IPS DF 6.9 (cell line): ENCODE results near the gene FOXS1.

ENCODE experiments used
- DNase-seq: peaks from one replicate; pipeline ENCODE4 v3.0.0-alpha.2; 2013; ENCODE audit warnings: low read depth, low spot score
- H3K27ac ChIP-seq: one replicate; pipeline ENCODE4 v1.5.1; 2013; ENCODE audit warnings: low read length, control low read depth
- H3K27me3 ChIP-seq: 2 replicates; pipeline ENCODE4 v1.6.1; 2013; ENCODE audit warnings: mild to moderate bottlenecking, low read length; ENCODE audit not compliant: control insufficient read depth, insufficient read depth
- H3K36me3 ChIP-seq: 2 replicates; pipeline ENCODE4 v1.6.1; 2013; ENCODE audit warnings: low read length; ENCODE audit not compliant: control insufficient read depth, insufficient read depth
- H3K4me1 ChIP-seq: 2 replicates; pipeline ENCODE4 v1.6.1; 2013; ENCODE audit warnings: low read length; ENCODE audit not compliant: control insufficient read depth, insufficient read depth
- H3K4me3 ChIP-seq: 2 replicates; pipeline ENCODE4 v1.5.1; 2013; ENCODE audit warnings: mild to moderate bottlenecking, low read length
- H3K9me3 ChIP-seq: 2 replicates; pipeline ENCODE4 v1.6.1; 2013; ENCODE audit warnings: low read length, inconsistent platforms; ENCODE audit not compliant: control insufficient read depth, insufficient read depth
- WGBS: extraction: QIAGEN DNeasy Blood & Tissue Kit; methylation state at CpG from one replicate; pipeline ENCODE4 v1.1.7; 2013; ENCODE audit warnings: mixed read lengths, missing lambda C conversion rate; ENCODE audit not compliant: insufficient read length, insufficient coverage; 5-methylcytosine and 5-hydroxymethylcytosine counted together

FOXS1 gene

DNA sequence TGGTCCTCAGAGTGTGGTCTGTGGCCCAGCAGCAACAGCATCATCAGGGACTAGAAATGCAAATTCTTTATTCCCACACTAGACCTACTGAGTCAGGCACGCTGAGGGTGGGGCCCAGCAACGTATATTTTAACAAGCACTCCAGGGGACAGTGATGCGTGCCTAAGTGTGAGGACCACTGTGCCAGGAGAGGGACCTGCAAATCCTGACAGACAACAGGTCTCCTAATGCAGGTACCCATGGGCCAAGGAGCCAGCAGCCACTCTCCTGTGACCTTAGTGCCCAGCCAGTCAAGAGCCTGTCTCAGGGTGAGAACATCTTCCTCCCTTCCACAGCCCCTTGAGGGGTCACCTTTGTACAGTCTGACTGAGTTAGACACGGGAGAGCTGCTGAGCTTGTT, 34.2 kb downstream of the FOXS1 start:
- no peaks in the 10 kb centered on the region for H3K27me3 ChIP-seq
- H3K4me1 ChIP-seq: no peaks in the 10 kb centered on the region; the same call in 1 of the 2 replicates
- H3K27ac ChIP-seq: no peak overlapping the region
- no peaks in the 10 kb centered on the region for H3K36me3 ChIP-seq
- no CpG with 5 or more reads among the region's 4 CpGs for WGBS
- no peak for DNase-seq
- no peak overlapping the region for H3K4me3 ChIP-seq
- H3K9me3 ChIP-seq: no peaks in the 10 kb centered on the region

DNA sequence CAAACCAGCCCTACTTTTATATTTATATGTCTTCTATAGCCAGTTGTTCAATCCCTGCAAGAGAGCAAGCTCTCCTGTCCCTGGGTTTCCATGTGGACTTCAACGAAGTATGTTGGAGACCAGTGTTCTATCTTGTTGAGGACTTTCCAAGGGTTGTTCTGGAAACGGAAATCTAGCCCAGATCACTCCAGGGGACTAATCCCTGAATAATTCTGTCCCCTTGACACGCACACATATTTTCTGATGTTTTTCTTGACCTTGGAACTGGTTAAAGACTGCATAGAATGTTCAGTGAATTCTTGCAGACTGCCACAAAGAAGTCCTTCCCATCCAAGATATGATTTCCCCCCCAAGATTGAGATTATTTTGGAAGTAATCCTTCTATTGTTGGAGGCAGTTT, 35.7 kb downstream of the FOXS1 start:
- DNase-seq: no peak
- Histone ChIP-seq H3K4me3 (no peak overlapping the region), H3K36me3 (no peaks in the 10 kb centered on the region), H3K27me3 (no peaks in the 10 kb centered on the region), H3K9me3 (no peaks in the 10 kb centered on the region), H3K4me1 (no peaks in the 10 kb centered on the region), H3K27ac (no peak overlapping the region)
- no CpG with 5 or more reads among the region's 3 CpGs for WGBS

- no peaks in the 10 kb centered on the region for H3K27me3 ChIP-seq
- WGBS: no CpG with 5 or more reads among the region's 3 CpGs
- H3K27ac ChIP-seq: no peak overlapping the region
- H3K4me3 ChIP-seq: no peak overlapping the region
- H3K4me1 ChIP-seq: no peaks in the 10 kb centered on the region
- no peak for DNase-seq
- no peaks in the 10 kb centered on the region for H3K9me3 ChIP-seq
- peaks cover 2% of the 10 kb centered on the region; the same call in 1 of the 2 replicates for H3K36me3 ChIP-seq
Observed at GRCh38 chr20:31808481-31808880, 36.9 kb downstream of the FOXS1 start.

DNA sequence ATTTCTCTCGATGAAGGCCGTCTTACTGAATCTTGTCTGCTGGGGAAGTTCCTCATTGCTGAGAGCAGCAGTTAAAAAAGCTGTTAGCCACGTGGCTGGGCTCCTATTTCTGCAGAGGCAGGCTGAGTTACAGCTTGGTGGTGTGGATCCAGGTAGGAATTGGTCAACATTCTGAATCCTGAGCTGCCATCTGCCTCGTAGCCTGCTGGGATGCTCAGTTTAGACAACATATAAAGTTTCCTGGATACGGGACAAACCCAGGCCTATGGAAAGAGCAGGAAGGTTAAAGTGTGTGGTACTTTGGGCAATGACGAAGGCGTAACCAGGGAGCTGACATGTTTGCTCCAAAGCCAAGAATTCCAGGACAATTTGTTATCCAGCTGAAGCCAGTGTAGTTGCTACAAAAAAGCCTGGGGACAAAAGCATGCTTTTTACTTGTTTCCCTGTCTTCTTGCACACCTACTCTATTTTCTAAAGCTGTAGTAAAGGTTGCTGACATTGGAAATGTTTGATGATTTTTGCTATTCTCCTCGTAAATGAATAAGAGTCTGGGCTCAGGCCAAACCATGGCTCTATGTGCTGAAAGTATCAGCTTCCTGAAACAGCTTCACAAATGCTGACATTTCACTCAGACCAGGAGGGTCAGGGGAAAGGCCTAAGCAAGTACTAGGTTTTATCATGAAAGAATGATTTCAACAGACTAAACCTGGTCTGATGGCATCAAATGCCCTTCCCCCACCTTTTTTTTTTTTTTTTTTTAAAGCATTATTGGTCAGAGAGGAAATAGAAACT, 38.6 kb downstream of the FOXS1 start:
- Histone ChIP-seq H3K4me3 (no peak overlapping the region), H3K9me3 (no peaks in the 10 kb centered on the region), H3K36me3 (peaks cover 8% of the 10 kb centered on the region; the same call in 1 of the 2 replicates), H3K27ac (no peak overlapping the region), H3K4me1 (no peaks in the 10 kb centered on the region), H3K27me3 (no peaks in the 10 kb centered on the region)
- no CpG with 5 or more reads among the region's 8 CpGs for WGBS
- DNase-seq: no peak

DNA sequence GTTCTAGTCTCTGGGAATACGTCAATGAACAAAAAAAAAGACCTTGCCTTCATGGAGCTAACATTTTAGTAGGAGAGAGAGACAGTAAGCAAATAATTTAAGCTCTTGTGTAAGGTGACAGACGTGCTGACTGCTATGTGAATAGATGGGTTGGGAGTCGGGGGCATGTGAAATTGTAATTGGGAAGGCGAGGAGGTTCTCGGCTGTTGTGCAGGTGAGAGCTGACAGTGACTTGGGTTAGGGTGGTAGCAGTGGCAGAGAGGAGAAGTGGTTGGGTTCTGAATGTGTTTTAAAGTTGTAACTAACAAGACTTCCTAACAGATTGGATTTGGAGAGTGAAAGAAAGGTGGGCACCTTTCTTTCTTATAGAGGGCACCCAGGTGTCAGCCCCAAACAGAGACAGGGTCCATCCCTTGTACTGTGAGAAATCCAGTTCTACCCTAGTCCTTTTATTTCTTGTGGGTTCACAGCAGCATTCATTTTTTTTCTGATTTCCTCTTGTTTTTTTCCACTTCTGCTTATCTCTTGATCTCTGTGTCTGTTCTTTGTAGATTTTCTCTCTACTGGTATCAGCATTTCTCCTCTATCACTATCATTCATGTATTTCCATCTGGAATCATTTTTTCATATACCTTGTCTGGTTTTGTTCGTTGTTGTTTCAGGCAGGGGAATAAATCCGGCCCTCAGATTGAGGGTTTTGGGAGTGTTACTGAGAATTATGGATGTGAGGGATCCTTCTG, 41.7 kb downstream of the FOXS1 start:
- H3K9me3 ChIP-seq: no peaks in the 10 kb centered on the region
- no peaks in the 10 kb centered on the region for H3K27me3 ChIP-seq
- H3K36me3 ChIP-seq: peaks cover 20% of the 10 kb centered on the region; the same call in 1 of the 2 replicates
- no peak for DNase-seq
- H3K4me3 ChIP-seq: no peak overlapping the region
- no peaks in the 10 kb centered on the region for H3K4me1 ChIP-seq
- H3K27ac ChIP-seq: no peak overlapping the region
- WGBS: 100% methylated on average over 4 of the region's 7 CpGs

DNA sequence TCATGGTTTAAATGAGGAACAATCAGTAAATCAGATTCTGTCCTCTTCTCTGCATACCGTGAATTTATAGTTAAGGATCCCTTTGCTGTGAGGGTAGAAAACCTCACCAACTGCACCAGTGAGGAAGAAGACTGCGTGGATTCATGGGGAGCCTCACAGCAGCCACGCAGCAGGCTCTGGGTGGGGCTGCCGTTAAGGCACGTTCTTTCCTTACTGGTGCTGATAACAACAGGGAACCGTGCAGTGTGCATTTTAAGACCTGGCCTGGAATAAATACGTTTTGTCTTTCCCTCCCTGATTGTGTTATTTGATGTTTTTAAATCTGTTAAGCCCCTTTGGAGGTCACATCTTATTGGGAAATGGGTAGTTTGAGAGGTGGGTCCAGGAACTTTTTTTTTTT, 43.9 kb downstream of the FOXS1 start:
- no peaks in the 10 kb centered on the region for H3K4me1 ChIP-seq
- H3K4me3 ChIP-seq: no peak overlapping the region
- H3K36me3 ChIP-seq: peaks cover 31% of the 10 kb centered on the region; the same call in 1 of the 2 replicates
- no peak for DNase-seq
- no peak overlapping the region for H3K27ac ChIP-seq
- WGBS: no CpG with 5 or more reads among the region's 7 CpGs
- no peaks in the 10 kb centered on the region for H3K27me3 ChIP-seq
- no peaks in the 10 kb centered on the region for H3K9me3 ChIP-seq

DNA sequence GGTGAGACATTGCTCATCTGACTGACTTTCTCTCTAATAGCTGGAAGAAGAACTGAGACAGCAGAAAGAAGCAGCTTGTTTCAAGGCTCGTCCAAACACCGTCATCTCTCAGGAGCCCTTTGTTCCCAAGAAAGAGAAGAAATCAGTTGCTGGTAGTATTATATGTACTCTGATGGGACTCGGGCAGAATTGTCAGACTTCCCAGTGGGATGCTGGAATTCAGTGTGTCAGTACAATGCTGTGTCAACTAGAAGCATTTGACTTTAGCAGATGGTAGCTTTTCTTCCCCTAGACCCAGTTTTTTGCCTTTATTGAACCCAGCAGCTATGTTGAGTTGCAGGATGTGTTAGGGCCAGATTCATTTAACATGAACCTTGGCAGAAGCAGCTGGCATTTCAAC, 48.0 kb downstream of the FOXS1 start:
- no peak for DNase-seq
- no peak overlapping the region for H3K4me3 ChIP-seq
- H3K9me3 ChIP-seq: no peaks in the 10 kb centered on the region
- WGBS: no CpG with 5 or more reads among the region's 3 CpGs
- no peaks in the 10 kb centered on the region for H3K27me3 ChIP-seq
- no peak overlapping the region for H3K27ac ChIP-seq
- H3K4me1 ChIP-seq: no peaks in the 10 kb centered on the region
- peaks cover 26% of the 10 kb centered on the region; the same call in 1 of the 2 replicates for H3K36me3 ChIP-seq
